GM12878 (cell line): ENCODE data around the gene HOXC5. TPM values are rescaled to one million over a fixed set of nuclear protein-coding genes. Genes with fewer than 3 reads are reported as not detected.

ENCODE experiments used
- ATAC-seq: fragments of 200-7000 bp; cut with Tn5 transposase; 3 replicates; pipeline ENCODE4 v1.9.1; 2020; ENCODE audit warnings: mild to moderate bottlenecking, moderate library complexity
- BruUV-seq: library from RNA; stranded (reverse); fragments of 400-500 nt; replicated peaks from 2 replicates; lab custom pipeline; 2021; lab: Mats Ljungman, UMichigan
- CTCF ChIA-PET: fragments of 300-600 bp; sonication (Branson Sonifier 250); formaldehyde crosslinking; extraction: SDS; loops from one replicate; lab custom pipeline; 2021; ENCODE audit warnings: inconsistent platforms; lab: Yijun Ruan, JAX
- POLR2A ChIA-PET: fragments of 350-600 bp; formaldehyde crosslinking; extraction: SDS; loops from one replicate; lab custom pipeline; 2021; ENCODE audit warnings: inconsistent platforms; lab: Charles Lee
- RAD21 ChIA-PET: fragments of 300-600 bp; sonication (Branson Sonifier 250); formaldehyde crosslinking; loops from one replicate; lab custom pipeline; 2023; ENCODE audit warnings: antibody characterized with exemption; ENCODE audit not compliant: unreplicated experiment; lab: Charles Lee
- SMC1A ChIA-PET: fragments of 300-600 bp; sonication (Branson Sonifier 250); formaldehyde crosslinking; loops from one replicate; lab custom pipeline; 2023; ENCODE audit not compliant: unreplicated experiment, uncharacterized antibody; lab: Charles Lee
- DNase-seq: peaks from one replicate; pipeline ENCODE4 v3.0.0-alpha.2; 2011; ENCODE audit warnings: low read depth, low spot score
- FAIRE-seq: peaks from 3 replicates; lab custom pipeline; 2011; peaks lifted over from hg19 to GRCh38; lab: Jason Lieb, UNC
- H2AFZ ChIP-seq: 2 replicates; pipeline ENCODE4 v1.6.0; 2011; ENCODE audit warnings: low read depth, low read length, control low read depth; ENCODE audit not compliant: control insufficient read depth
- H3K27ac ChIP-seq: 2 replicates; pipeline ENCODE4 v1.5.1; 2011; ENCODE audit warnings: control low read depth; ENCODE audit not compliant: control insufficient read depth, insufficient read depth
- H3K27me3 ChIP-seq, 2 experiments: replicated peaks in 1 of 2; 2 replicates each; pipeline versions ENCODE4 v1.6.0 to v1.6.1; 2011; ENCODE audit warnings: low read length in 1 of 2; ENCODE audit not compliant: control insufficient read depth in 2 of 2, insufficient read depth in 2 of 2
- H3K36me3 ChIP-seq, 2 experiments: 2 replicates each; pipeline ENCODE4 v1.5.1; 2011; ENCODE audit warnings: low read length in 1 of 2; ENCODE audit not compliant: control insufficient read depth in 2 of 2, insufficient read depth in 2 of 2
- H3K4me1 ChIP-seq: 2 replicates; pipeline ENCODE4 v1.6.1; 2011; ENCODE audit warnings: mild to moderate bottlenecking, low read length, moderate library complexity, mixed read lengths; ENCODE audit not compliant: control insufficient read depth, insufficient read depth
- H3K4me2 ChIP-seq: 2 replicates; pipeline ENCODE4 v1.6.0; 2011; ENCODE audit warnings: control low read depth; ENCODE audit not compliant: control insufficient read depth, insufficient read depth
- H3K4me3 ChIP-seq: fragments of 200-600 bp; sonication (generic); 2 replicates; pipeline ENCODE4 v1.5.1; 2016
- H3K79me2 ChIP-seq: 2 replicates; pipeline ENCODE4 v1.6.0; 2011; ENCODE audit warnings: low read length; ENCODE audit not compliant: control insufficient read depth, insufficient read depth
- H3K9ac ChIP-seq: 2 replicates; pipeline ENCODE4 v1.8.0; 2011; ENCODE audit warnings: low read length, control low read depth, mixed read lengths; ENCODE audit not compliant: control insufficient read depth, insufficient read depth
- H3K9me3 ChIP-seq: replicated peaks from 3 replicates; pipeline ENCODE4 v1.5.1; 2011; ENCODE audit warnings: mild to moderate bottlenecking, low read length; ENCODE audit not compliant: control insufficient read depth, insufficient read depth
- H4K20me1 ChIP-seq: 2 replicates; pipeline ENCODE4 v1.6.0; 2011; ENCODE audit not compliant: control insufficient read depth, insufficient read depth
- CHD2 ChIP-seq: IDR thresholded peaks from 2 replicates; pipeline ENCODE4 v1.6.1; 2011; ENCODE audit warnings: low read depth, low read length, improper control_type of control experiment, borderline replicate concordance
- CHD4 ChIP-seq: fragments of 200-600 bp; sonication (generic); IDR thresholded peaks from 2 replicates; pipeline ENCODE4 v1.6.1; 2016; ENCODE audit warnings: mild to moderate bottlenecking
- CREB1 ChIP-seq: IDR thresholded peaks from 2 replicates; pipeline ENCODE4 v1.6.1; 2012; ENCODE audit warnings: low read depth, mild to moderate bottlenecking, inconsistent platforms
- FOXK2 ChIP-seq: fragments of 450-650 bp; IDR thresholded peaks from 2 replicates; pipeline ENCODE4 v1.6.1; 2017; ENCODE audit warnings: mild to moderate bottlenecking, moderate library complexity
- NFYB ChIP-seq: IDR thresholded peaks from 2 replicates; pipeline ENCODE4 v1.6.1; 2011; ENCODE audit warnings: low read depth, mild to moderate bottlenecking, low read length, improper control_type of control experiment, moderate library complexity; ENCODE audit not compliant: insufficient read depth
- SKIL ChIP-seq: fragments of 450-650 bp; IDR thresholded peaks from 2 replicates; pipeline ENCODE4 v1.6.1; 2017; ENCODE audit warnings: mild to moderate bottlenecking, low read depth, inconsistent platforms; ENCODE audit not compliant: poor library complexity, severe bottlenecking
- SRF ChIP-seq, 2 experiments: IDR thresholded peaks; 2 replicates each; pipeline ENCODE4 v1.6.1; 2011; ENCODE audit warnings: low read depth in 2 of 2, low read length in 2 of 2, mild to moderate bottlenecking in 1 of 2, moderate library complexity in 1 of 2
- SUZ12 ChIP-seq: fragments of 200-600 bp; sonication (generic); IDR thresholded peaks from one replicate; pipeline ENCODE4 v1.6.1; 2018; ENCODE audit warnings: antibody characterized with exemption, mild to moderate bottlenecking; ENCODE audit not compliant: unreplicated experiment
- ZNF217 ChIP-seq: fragments of 450-650 bp; IDR thresholded peaks from 2 replicates; pipeline ENCODE4 v1.6.1; 2017; ENCODE audit warnings: antibody characterized with exemption, mild to moderate bottlenecking
- ZZZ3 ChIP-seq: IDR thresholded peaks from 2 replicates; pipeline ENCODE4 v1.6.1; 2011; ENCODE audit warnings: low read depth; ENCODE audit not compliant: control insufficient read depth, insufficient read length
- WGBS: methylation state at CpG from one replicate; pipeline ENCODE4 v1.1.6; 2016; ENCODE audit warnings: low lambda C conversion rate; ENCODE audit not compliant: insufficient replicate concordance, insufficient coverage; ENCODE audit errors: missing lambda C conversion rate; 5-methylcytosine and 5-hydroxymethylcytosine counted together
- in situ Hi-C: fragments of 300-500 bp; cut with MboI; formaldehyde crosslinking; loops from 9 replicates; pipeline ENCODE4 v1.14.3; 2018; ENCODE audit warnings: mixed read lengths
- intact Hi-C: fragments of 100-400 bp; cut with micrococcal nuclease; formaldehyde crosslinking; loops from one replicate; pipeline ENCODE4 v1.14.2; 2022; ENCODE audit not compliant: unreplicated experiment
- polyA plus RNA-seq, 11 experiments: library from polyadenylated mRNA; depleted of rRNA in 4 of 11; unstranded in 6 of 11; stranded (reverse) in 5 of 11; fragments of >200 nt; fragmentation: Nextera tagmentation in 4 of 11; fragmentation: Illumina TruSeq in 1 of 11; extraction: Ambion mirVana in 4 of 11; extraction: Trizol in 1 of 11; gene quantifications; 1 replicate in 1 of 11; 2 replicates in 10 of 11; pipeline versions ENCODE4 v1.2.1 to v1.2.3, GENCODE V29; 2011 to 2016; ENCODE audit warnings: inconsistent platforms in 2 of 11, missing spikeins in 2 of 11, low read depth in 1 of 11
- total RNA-seq, 4 experiments: library from RNA; depleted of rRNA in 3 of 4; stranded (reverse); fragments of >200 nt in 3 of 4; fragmentation: Illumina TruSeq in 1 of 4; extraction: Trizol in 1 of 4; gene quantifications; 2 replicates each; pipeline versions ENCODE4 v1.2.1 to v1.2.3, GENCODE V29; 2013 to 2021

Gene HOXC5
- total and polyA plus RNA-seq, 10 of the 15 experiments (the other 5 are each of a cell fraction or from before 2014, with no cell fraction given), result 0.11 TPM; not detected in 9

GRCh38 chr12:54022960-54023884 is 9.6 kb upstream of the HOXC5 start:
- FAIRE-seq, result no peak
- no TSS peak for BruUV-seq
- Histone ChIP-seq H3K27me3 (peaks cover 5 to 6% of the 10 kb centered on the region in 2 experiments; a peak in 2 of 4 replicates), H3K9me3 (no peaks in the 10 kb centered on the region), H3K4me2 (no peak overlapping the region), H2AFZ (no peak overlapping the region; the same call in 1 of the 2 replicates), H3K4me1 (peaks cover 21% of the 10 kb centered on the region), H3K36me3 (no peaks in the 10 kb centered on the region), H4K20me1 (no peaks in the 10 kb centered on the region), H3K79me2 (no peaks in the 10 kb centered on the region), H3K4me3 (no peak overlapping the region), H3K27ac (no peak overlapping the region), H3K9ac (no peak overlapping the region)
- ATAC-seq, result no peak
- ChIA-PET RAD21 (interaction anchor here (0.5 to 1.6 kb wide), 9 partner anchors 9 to 185 kb away, joined by 3 to 15 read pairs (median 4); partner anchors contain the start of genes HOXC4, HOXC5 and HOXC8), POLR2A (interaction anchor here (0.7 to 1.6 kb wide), 7 partner anchors 9 to 184 kb away, joined by 3 to 7 read pairs (median 3); partner anchors contain the start of genes HOXC4, HOXC5 and SMUG1), SMC1A (interaction anchor here (0.7 to 2.9 kb wide), 17 partner anchors 9 to 302 kb away, joined by 3 to 22 read pairs (median 4); partner anchors contain the start of genes CALCOCO1, COPZ1, HOXC4 and HOXC5), CTCF (interaction anchor here (0.7 to 13.4 kb wide), 13 partner anchors 9 to 362 kb away, joined by 3 to 343 read pairs (median 6); partner anchors contain the start of genes ATP5MC2, HOXC10, HOXC4 and HOXC5)
- TF ChIP-seq NFYB (no peak), CREB1 (no peak), CHD4 (no peak), FOXK2 (no peak), SRF (IDR thresholded peaks at IDR 0.05; ENCODE audit: low read depth in 2 of 2, low read length in 2 of 2) (no peak), SUZ12 (no peak), SKIL (no peak), ZNF217 (no peak), CHD2 (no peak), ZZZ3 (no peak)
- no peak for DNase-seq
- 8% methylated on average over 8 of the region's 8 CpGs for WGBS
- in situ Hi-C loops, result loop anchor here (10.0 kb wide), 2 partner anchors 172 to 342 kb away; partner anchors contain the start of gene GPR84
- intact Hi-C loops, result no loop called here
